SK-N-SH treated with all-trans-retinoic acid at 6 μM for 48 hours (cell line): ENCODE measurements around the gene PPRC1.

ENCODE experiments used
- ATAC-seq: fragments of 200-7000 bp; cut with Tn5 transposase; 3 replicates; pipeline ENCODE4 v1.9.1; 2020; ENCODE audit warnings: mild to moderate bottlenecking, moderate library complexity
- ARNTL ChIP-seq: fragments of 450-650 bp; formaldehyde crosslinking; IDR thresholded peaks from 2 replicates; pipeline ENCODE4 v1.5.0; 2020; ENCODE audit warnings: low read depth, mild to moderate bottlenecking, moderate library complexity, borderline replicate concordance
- BACH2 ChIP-seq: fragments of 250-450 bp; sonication (Bioruptor Pico); IDR thresholded peaks from 2 replicates; pipeline ENCODE4 v1.9.0; 2021; ENCODE audit warnings: mild to moderate bottlenecking, borderline replicate concordance
- CSDC2 ChIP-seq: fragments of 250-450 bp; sonication (Bioruptor Pico); IDR thresholded peaks from 2 replicates; pipeline ENCODE4 v1.5.0; 2020; ENCODE audit warnings: mild to moderate bottlenecking, moderate library complexity
- ESRRG ChIP-seq: fragments of 250-450 bp; sonication (Bioruptor Pico); IDR thresholded peaks from 2 replicates; pipeline ENCODE4 v1.6.1; 2021; ENCODE audit warnings: mild to moderate bottlenecking
- GLIS3 ChIP-seq: fragments of 250-450 bp; sonication (Bioruptor Pico); IDR thresholded peaks from 2 replicates; pipeline ENCODE4 v1.5.0; 2020; ENCODE audit warnings: mild to moderate bottlenecking, moderate library complexity
- ISL1 ChIP-seq: fragments of 250-450 bp; sonication (Bioruptor Pico); IDR thresholded peaks from 2 replicates; pipeline ENCODE4 v2.1.2; 2022; ENCODE audit warnings: mild to moderate bottlenecking, moderate library complexity
- POU6F1 ChIP-seq: fragments of 250-450 bp; sonication (Bioruptor Pico); IDR thresholded peaks from 2 replicates; pipeline ENCODE4 v1.8.0; 2021; ENCODE audit warnings: low read depth, mild to moderate bottlenecking, moderate library complexity, borderline replicate concordance
- PPARA ChIP-seq: fragments of 250-450 bp; sonication (Bioruptor Pico); IDR thresholded peaks from 2 replicates; pipeline ENCODE4 v1.5.0; 2020; ENCODE audit warnings: mild to moderate bottlenecking, borderline replicate concordance
- RARB ChIP-seq: fragments of 250-450 bp; sonication (Bioruptor Pico); IDR thresholded peaks from 2 replicates; pipeline ENCODE4 v1.8.0; 2021; ENCODE audit warnings: mild to moderate bottlenecking, moderate library complexity
- SNAI2 ChIP-seq: fragments of 250-450 bp; sonication (Bioruptor Pico); IDR thresholded peaks from 2 replicates; pipeline ENCODE4 v1.5.0; 2020; ENCODE audit warnings: mild to moderate bottlenecking, moderate library complexity
- TSHZ2 ChIP-seq: fragments of 250-450 bp; sonication (Bioruptor Pico); IDR thresholded peaks from 2 replicates; pipeline ENCODE4 v1.5.0; 2020; ENCODE audit warnings: mild to moderate bottlenecking, moderate library complexity
- ZC3H10 ChIP-seq: fragments of 250-450 bp; sonication (Bioruptor Pico); IDR thresholded peaks from 2 replicates; pipeline ENCODE4 v1.5.1; 2021; ENCODE audit warnings: mild to moderate bottlenecking, moderate library complexity
- ZFP3 ChIP-seq: fragments of 250-450 bp; sonication (Bioruptor Pico); IDR thresholded peaks from 2 replicates; pipeline ENCODE4 v1.5.0; 2020; ENCODE audit warnings: mild to moderate bottlenecking, moderate library complexity
- ZFP30 ChIP-seq: fragments of 450-650 bp; formaldehyde crosslinking; IDR thresholded peaks from 2 replicates; pipeline ENCODE4 v1.5.0; 2022; ENCODE audit warnings: mild to moderate bottlenecking, moderate library complexity
- ZNF565 ChIP-seq: fragments of 450-650 bp; formaldehyde crosslinking; conservative IDR thresholded peaks from 2 replicates; pipeline ENCODE4 v1.5.0; 2020; ENCODE audit warnings: low read depth, mild to moderate bottlenecking, moderate library complexity
- TF ChIP-seq, protein P1 (sequence below): fragments of 250-450 bp; sonication (Bioruptor Pico); IDR thresholded peaks from 2 replicates; pipeline ENCODE4 v1.5.1; 2020; ENCODE audit warnings: low read depth, mild to moderate bottlenecking, moderate library complexity
- TF ChIP-seq, protein P2 (sequence below): fragments of 250-450 bp; sonication (Bioruptor Pico); IDR thresholded peaks from 2 replicates; pipeline ENCODE4 v1.8.0; 2020; ENCODE audit warnings: mild to moderate bottlenecking, moderate library complexity, borderline replicate concordance

Gene PPRC1

GRCh38 chr10:102102421-102102820, 30.4 kb upstream of the PPRC1 start:
- no peak for TF ChIP-seq BACH2
- TF ChIP-seq ZFP3, result no peak
- TF ChIP-seq ESRRG (CRISPR knock-in tag), result no peak
- no peak for TF ChIP-seq CSDC2
- TF ChIP-seq, protein P1, sequence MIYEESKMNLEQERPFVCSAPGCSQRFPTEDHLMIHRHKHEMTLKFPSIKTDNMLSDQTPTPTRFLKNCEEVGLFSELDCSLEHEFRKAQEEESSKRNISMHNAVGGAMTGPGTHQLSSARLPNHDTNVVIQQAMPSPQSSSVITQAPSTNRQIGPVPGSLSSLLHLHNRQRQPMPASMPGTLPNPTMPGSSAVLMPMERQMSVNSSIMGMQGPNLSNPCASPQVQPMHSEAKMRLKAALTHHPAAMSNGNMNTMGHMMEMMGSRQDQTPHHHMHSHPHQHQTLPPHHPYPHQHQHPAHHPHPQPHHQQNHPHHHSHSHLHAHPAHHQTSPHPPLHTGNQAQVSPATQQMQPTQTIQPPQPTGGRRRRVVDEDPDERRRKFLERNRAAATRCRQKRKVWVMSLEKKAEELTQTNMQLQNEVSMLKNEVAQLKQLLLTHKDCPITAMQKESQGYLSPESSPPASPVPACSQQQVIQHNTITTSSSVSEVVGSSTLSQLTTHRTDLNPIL (CRISPR knock-in tag), result no peak
- no peak for ATAC-seq

DNA sequence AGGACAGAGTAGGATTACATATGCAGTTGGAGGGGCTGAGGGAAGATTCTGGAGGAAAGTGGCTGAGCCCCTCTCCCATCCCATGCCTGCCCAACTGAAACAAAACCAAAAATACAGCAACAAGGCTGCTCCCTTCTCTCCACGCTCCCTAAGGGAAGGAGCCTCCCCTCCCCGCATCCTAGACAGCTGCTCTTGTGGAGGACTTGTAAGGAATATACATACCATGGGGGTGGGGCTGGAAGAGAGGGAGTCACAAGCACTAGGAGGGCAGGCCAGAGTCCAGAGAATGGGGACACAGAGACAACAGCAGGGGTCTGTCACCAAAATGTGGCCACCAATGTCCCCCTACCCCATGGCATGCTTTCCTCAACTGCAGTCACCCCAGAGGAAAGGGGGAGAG, 25.8 kb upstream of the PPRC1 start:
- ATAC-seq, result no peak

GRCh38 chr10:102109166-102110116, 23.4 kb upstream of the PPRC1 start:
- no peak for ATAC-seq
- no peak for TF ChIP-seq RARB (CRISPR knock-in tag)
- TF ChIP-seq ZC3H10, result no peak
- TF ChIP-seq ISL1 (CRISPR knock-in tag), result no peak
- TF ChIP-seq POU6F1 (CRISPR knock-in tag), result no peak
- no peak for TF ChIP-seq ZFP3
- no peak for TF ChIP-seq GLIS3
- TF ChIP-seq CSDC2, result no peak
- TF ChIP-seq ESRRG (CRISPR knock-in tag), result no peak
- no peak for TF ChIP-seq ZFP30
- no peak for TF ChIP-seq ZNF565 (CRISPR knock-in tag)
- TF ChIP-seq ARNTL (CRISPR knock-in tag), result no peak
- TF ChIP-seq, protein P2, sequence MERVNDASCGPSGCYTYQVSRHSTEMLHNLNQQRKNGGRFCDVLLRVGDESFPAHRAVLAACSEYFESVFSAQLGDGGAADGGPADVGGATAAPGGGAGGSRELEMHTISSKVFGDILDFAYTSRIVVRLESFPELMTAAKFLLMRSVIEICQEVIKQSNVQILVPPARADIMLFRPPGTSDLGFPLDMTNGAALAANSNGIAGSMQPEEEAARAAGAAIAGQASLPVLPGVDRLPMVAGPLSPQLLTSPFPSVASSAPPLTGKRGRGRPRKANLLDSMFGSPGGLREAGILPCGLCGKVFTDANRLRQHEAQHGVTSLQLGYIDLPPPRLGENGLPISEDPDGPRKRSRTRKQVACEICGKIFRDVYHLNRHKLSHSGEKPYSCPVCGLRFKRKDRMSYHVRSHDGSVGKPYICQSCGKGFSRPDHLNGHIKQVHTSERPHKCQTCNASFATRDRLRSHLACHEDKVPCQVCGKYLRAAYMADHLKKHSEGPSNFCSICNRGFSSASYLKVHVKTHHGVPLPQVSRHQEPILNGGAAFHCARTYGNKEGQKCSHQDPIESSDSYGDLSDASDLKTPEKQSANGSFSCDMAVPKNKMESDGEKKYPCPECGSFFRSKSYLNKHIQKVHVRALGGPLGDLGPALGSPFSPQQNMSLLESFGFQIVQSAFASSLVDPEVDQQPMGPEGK (CRISPR knock-in tag), result no peak

More for the DNA sequence above, 25.8 kb upstream of the PPRC1 start:
- TF ChIP-seq ZNF565 (CRISPR knock-in tag) (no peak), PPARA (CRISPR knock-in tag) (no peak), CSDC2 (no peak), POU6F1 (CRISPR knock-in tag) (no peak), BACH2 (no peak), SNAI2 (CRISPR knock-in tag) (no peak), TSHZ2 (CRISPR knock-in tag) (no peak)
- TF ChIP-seq, all 23 proteins: peak for 0

DNA sequence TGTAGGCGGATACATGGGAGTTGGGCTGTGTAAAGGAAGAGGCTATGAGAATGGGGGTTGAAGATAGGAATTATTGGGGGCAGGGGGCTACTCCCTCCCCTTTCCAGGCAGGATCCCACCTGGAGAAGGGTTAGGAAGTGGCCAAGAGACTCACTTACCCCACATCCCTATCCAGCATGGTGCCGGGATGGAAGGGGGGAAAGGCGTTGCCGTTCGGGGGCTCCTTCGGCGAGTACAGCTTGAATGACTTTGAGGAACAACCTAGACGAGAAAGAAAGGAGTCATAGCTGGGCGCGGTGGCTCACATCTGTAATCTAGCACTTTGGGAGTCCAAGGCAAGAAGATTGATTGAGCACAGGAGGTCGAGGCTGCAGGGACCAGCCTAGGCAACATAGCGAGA, 21.6 kb upstream of the PPRC1 start:
- TF ChIP-seq ZNF565 (CRISPR knock-in tag), result no peak
- no peak for ATAC-seq
